ENCODE results near the gene MDM4. TPM values are rescaled to one million over a fixed set of nuclear protein-coding genes. Genes with fewer than 3 reads are reported as not detected.
"Not testable (repeated sequence)": the region's sequence is repeated elsewhere in the genome, so short reads cannot be mapped to it uniquely, and the experiment has no call there.

Gene MDM4
- 9.2 and 17.6 TPM in 2 replicates for total RNA-seq

- DNase-seq (ENCODE audit: low read depth in 2 of 2): peak; percentile 92 to 95
Measured at GRCh38 chr1:204516180-204516879, at the start of gene MDM4. Gene MDM4 (plus strand): TSS chr1:204516406. CDS start chr1:204525519, 9,113 bp downstream.

- DNase-seq (ENCODE audit: low read depth in 2 of 2): no peak
Measured at GRCh38 chr1:204466416-204467405, 49.5 kb upstream of the MDM4 start.

GRCh38 chr1:204468206-204468605, 48.0 kb upstream of the MDM4 start:
- no peak for DNase-seq (ENCODE audit: low read depth in 2 of 2)

- no peak for DNase-seq (ENCODE audit: low read depth in 2 of 2)
Measured at GRCh38 chr1:204468766-204469302, 47.4 kb upstream of the MDM4 start.

- DNase-seq (ENCODE audit: low read depth in 2 of 2): no peak
Measured at GRCh38 chr1:204469304-204469703, 46.9 kb upstream of the MDM4 start.

- no peak for DNase-seq (ENCODE audit: low read depth in 2 of 2)
Measured at GRCh38 chr1:204471687-204472086, 44.5 kb upstream of the MDM4 start.

DNA sequence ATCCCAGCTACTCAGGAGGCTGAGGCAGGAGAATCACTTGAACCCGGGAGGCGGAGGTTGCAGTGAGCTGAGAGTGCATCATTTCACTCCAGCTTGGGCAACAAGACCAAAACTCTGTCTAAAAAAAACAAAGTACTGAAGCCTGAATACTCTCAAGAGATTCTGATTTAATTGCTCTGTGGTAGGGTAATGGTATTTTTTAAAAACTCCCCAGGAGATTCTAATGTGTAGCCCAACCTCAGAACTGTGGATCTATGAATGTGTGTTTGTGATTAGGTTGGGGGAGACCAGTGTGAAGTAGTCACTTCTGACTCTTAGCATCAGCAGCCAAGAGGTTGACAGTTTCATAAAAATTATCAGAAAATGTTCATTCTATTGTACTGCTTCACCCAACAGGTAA, 43.5 kb upstream of the MDM4 start:
- no peak for DNase-seq (ENCODE audit: low read depth in 2 of 2)

DNA sequence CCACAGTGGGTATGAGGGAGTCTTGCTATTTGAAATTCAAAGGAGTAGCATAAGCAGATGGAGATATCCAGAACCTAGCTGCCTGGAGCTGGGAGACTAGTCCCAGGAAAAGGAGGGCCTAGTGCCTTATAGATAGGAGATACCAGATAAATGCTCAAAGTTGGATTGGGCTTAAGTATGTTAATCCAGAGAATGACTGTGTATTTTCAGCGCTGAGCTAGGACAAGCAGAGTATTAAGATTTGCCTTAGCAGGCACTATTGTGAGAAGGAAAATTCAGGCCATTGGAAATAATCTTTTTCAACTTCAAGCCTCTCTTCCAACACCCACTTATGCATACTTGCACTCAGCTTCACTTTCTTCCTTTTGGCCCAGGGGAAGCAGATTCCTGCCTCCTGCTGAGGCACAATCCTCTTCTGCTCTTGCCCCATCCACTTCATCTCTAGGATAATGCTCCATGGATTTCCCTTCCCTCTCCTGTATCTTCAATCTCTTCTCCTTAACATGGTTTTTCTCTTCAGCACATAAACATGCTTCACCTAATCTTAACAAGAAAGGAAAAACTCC, 42.7 kb upstream of the MDM4 start:
- no peak for DNase-seq (ENCODE audit: low read depth in 2 of 2)

DNA sequence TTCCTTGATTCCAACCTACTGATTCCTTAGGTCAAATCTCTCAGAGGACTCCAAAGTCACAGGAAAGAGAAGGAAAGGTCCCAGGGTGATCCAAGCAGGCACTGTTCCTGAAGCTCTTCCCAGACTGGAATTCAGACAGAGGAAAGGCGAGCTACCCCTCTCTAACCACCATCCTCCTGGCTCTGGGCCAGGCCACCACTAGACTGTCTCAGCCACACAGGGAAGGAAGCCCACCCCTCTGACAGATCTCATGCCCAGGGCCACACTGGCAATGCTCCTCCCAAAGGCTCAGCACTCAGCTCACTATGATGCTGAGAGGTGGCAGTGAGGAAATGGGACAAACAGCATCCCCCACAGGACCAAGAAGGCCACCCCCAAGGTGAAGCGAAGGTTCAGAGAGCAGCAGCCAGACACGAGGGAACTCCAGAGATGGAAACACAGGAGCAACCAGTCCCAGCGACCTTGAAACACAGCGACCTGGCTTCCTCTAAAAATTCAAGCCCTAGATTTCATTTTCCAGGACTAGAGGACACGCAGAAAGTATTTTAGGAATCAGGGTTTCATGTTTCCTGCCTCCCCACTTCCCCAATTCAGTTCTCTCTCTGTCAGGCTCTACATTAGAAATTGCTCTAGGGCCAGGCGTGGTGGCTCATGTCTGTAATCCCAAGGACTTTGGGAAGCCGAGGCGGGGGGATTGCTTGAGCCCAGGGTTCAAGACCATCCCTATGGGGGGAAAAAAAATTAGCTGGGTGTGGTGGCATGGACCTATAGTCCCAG, 40.4 kb upstream of the MDM4 start:
- DNase-seq (ENCODE audit: low read depth in 2 of 2): no peak

DNA sequence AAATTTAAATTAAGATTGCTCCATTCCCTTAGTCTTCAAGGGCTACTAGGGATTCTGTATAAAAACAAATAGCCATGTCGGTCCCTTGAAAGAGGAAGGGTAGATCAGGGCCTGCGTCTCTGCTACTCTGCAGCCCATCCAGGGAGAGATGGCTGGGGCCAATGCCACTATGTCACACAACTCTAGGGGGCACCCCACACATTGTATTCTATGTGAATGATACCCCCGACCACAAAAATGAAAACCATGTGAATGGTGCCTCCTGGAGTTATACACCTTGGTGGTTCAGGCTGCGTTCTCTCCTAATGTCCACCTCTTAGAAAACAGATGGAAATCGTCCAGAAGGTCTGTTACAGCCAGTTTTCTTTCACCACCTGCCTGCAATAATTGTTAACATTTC, 39.6 kb upstream of the MDM4 start:
- no peak for DNase-seq (ENCODE audit: low read depth in 2 of 2)

- DNase-seq (ENCODE audit: low read depth in 2 of 2): no peak
Measured at GRCh38 chr1:204477036-204477740, 39.0 kb upstream of the MDM4 start.

DNA sequence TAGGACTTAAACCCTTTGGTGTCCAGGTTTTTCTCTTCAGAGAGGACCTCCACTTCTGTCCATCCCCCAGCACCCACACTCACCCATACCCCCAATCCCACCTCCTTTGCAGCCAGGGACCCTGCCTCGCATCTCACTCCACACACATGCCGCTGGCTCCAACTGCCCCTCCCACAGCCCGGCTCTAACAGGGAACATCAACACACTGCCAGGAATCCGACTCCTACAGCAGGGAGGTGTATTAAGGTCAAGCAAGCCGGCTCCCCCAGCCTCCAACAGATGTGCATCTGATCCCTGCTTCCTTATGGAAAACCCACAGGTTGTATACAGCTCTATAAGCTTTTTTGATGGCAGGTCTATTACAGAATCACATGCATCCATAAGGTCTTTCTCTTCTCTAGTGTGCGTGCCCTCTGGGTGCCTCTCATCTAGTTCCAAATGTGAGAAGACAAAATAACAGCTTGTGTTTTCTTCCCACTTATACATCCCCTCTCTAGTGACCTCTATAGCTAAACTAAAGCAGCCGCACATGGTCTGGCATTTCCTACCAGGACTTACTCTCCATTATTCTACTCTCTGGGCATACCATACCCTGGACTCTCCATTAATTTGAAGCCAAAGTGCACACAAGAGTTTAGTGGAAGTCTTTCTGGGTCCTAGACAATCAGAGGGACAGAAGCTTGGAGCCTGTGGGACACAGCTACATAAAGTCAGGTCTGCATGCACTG, 37.9 kb upstream of the MDM4 start:
- DNase-seq (ENCODE audit: low read depth in 2 of 2): no peak

DNA sequence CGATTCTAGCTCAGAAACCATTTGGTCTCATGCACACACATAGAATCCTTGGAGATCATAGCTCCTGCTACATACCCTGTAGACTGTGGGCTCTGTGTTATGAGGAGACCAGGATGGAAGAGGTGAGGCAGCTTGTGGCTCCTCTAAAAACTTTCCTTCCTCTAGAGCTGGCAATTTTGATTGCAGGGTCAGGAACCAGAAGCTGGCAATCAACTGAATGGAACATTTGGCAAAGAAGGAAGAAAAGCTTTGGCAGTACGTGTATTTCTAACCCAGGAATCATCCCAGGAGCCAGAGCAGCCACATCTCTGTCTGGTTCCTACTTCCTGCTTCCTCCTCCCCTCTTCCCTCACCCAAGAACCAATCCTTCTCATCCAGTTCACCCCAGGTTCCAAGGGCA, 37.3 kb upstream of the MDM4 start:
- peak in 1 of 2 donors; percentile 45 for DNase-seq (ENCODE audit: low read depth in 2 of 2)

GRCh38 chr1:204479387-204480136, 36.6 kb upstream of the MDM4 start:
- no peak for DNase-seq (ENCODE audit: low read depth in 2 of 2)

GRCh38 chr1:204480515-204480914, 35.7 kb upstream of the MDM4 start:
- no peak for DNase-seq (ENCODE audit: low read depth in 2 of 2)

DNA sequence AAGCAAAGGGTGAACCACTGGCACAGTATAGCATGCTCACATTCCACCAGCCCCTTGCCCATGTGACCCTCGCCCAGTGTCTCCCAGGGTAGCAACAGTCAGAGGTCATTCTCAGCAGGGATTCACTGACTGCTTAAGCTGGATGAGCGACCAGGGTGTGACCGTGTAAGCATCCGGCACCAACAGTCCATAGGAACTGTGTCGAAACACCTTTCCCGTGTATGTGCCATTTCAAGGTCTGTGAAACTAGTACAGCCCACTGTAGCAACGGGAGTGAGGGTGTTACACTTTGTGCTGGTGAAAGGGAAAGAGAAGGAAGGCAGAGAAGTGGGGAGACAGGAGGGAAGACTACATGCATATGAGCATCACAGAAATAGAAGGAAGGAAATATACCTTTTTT, 32.4 kb upstream of the MDM4 start:
- DNase-seq (ENCODE audit: low read depth in 2 of 2): no peak

DNA sequence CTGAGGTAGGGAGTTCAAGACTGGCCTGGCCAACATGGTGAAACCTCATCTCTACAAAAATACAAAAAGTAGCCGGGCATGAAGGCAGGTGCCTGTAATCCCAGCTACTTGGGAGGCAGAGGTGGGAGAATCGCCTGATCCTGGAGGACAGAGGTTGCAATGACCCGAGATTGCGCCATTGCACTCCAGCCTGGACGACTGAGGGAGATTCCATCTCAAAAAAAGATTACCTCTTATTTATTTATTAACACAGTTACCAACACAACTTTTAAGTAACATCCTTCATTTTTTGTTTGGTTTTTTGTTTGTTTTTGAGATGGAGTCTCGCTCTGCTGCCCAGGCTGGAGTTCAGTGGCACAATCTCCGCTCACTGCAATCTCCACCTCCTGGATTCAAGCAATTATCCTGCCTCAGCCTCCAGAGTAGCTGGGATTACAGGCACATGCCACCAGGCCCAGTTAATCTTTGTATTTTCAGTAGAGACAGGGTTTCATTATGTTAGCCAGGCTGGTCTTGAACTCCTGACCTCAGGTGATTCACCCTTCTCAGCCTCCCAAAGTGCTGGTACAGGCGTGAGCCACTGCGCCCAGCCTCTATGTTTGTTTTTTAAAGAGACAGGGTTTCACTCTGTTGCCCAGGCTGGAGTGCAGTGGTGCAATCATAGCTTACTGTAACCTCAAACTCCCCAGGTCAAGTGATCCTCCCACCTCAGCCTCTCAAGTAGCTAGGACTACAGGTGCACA, 29.5 kb upstream of the MDM4 start:
- DNase-seq (ENCODE audit: low read depth in 2 of 2): not testable (repeated sequence)

- no peak for DNase-seq (ENCODE audit: low read depth in 2 of 2)
Measured at GRCh38 chr1:204487256-204487615, 29.0 kb upstream of the MDM4 start.

GRCh38 chr1:204491655-204492054, 24.6 kb upstream of the MDM4 start:
- DNase-seq (ENCODE audit: low read depth in 2 of 2): no peak
